ENCODE results near the gene CACHD1.

GRCh38 chr1:64578270-64578973, 108.5 kb downstream of the CACHD1 start:
- TF ChIP-seq POLR2A (IDR thresholded peaks at IDR 0.05; ENCODE audit: low read depth, low read length) = no peak
- TF ChIP-seq CTCF (conservative IDR thresholded peaks at IDR 0.05; ENCODE audit: low read depth, low read length) = no peak
- no peak for TF ChIP-seq USF2 (IDR thresholded peaks at IDR 0.05; ENCODE audit: low read depth, low read length)
- TF ChIP-seq ELK1 (IDR thresholded peaks at IDR 0.05; ENCODE audit: borderline replicate concordance, low read depth, low read length) = no peak
